G401.6 (cell line): Measurements from ENCODE around the gene TNRC6B.
"Not testable (repeated sequence)": the region's sequence is repeated elsewhere in the genome, so short reads cannot be mapped to it uniquely, and the experiment has no call there.

Experiments used
- FAIRE-seq: peaks from 2 replicates; lab custom pipeline; 2012; peaks lifted over from hg19 to GRCh38; lab: Jason Lieb, UNC

Gene TNRC6B

GRCh38 chr22:40216041-40216756 lies 38.5 kb downstream of the TNRC6B start:
- no peak for FAIRE-seq

GRCh38 chr22:40218152-40218551 lies 40.4 kb downstream of the TNRC6B start:
- no peak for FAIRE-seq

DNA sequence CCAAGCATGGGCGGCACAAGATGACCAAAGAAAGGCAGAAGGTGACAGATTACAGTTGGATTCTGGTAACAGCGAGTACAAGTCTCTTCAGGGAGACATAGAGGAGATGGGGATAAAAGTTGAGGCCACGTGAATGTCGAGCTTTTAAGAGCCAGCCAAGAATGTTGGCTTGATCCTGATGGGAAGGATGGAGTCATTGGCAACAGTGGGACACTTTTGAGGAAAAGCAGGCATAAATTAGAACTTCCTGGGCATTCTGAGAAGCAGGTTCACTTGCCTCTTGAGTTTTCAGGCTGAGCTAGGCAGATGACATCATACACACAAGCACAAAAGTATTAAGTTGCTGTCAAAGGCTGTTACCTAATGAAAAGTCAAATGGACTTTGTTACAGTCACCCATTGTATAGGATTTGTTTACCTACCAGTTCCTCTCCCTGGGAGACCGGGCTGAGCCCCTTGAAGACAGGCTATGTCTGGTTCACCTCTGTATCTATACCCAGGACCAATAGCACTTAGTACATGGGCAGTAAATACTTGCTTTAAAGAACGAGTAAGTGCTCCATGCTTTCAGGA lies 41.1 kb downstream of the TNRC6B start:
- no peak for FAIRE-seq

- FAIRE-seq = no peak
Measured at GRCh38 chr22:40220316-40221054, 42.8 kb downstream of the TNRC6B start.

- no peak for FAIRE-seq
Measured at GRCh38 chr22:40221055-40221414, 43.3 kb downstream of the TNRC6B start.

DNA sequence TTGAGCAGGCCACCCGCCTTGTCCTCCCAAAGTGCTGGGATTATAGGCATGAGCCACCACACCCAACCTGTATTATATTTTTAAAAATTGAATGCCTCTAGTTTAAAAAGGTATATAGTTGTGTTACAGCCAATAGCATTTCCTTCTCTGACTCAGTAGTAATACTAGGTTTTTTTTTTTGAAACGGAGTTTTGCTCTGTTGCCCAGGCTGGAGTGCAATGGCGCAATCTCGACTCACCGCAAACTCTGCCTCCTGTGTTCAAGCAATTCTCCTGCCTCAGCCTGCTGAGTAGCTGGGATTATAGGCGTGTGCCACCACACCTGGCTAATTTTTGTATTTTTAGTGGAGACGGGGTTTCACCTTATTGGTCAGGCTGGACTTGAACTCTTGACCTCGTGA lies 45.3 kb downstream of the TNRC6B start:
- FAIRE-seq = not testable (repeated sequence)

DNA sequence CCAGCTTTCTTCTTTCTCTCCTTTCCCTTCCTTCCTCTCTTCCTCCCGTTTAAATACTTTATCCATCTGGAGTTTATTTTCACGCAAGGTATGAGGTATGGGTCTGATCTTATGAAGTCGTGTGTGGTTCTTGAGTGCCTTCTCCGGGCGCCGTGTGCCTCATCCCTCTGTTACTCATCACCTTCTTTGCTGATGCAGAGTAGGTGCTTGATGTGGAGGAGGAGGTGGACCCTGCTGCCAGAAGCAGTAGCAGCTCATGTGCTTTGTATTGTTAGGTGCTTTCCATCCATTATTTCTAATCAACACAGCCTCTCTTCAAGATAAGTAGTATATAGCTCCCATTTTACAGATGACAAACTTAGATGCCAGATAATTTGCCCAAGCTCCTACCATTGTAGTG lies 47.0 kb downstream of the TNRC6B start:
- FAIRE-seq = no peak

- FAIRE-seq = no peak
Measured at GRCh38 chr22:40226620-40227019, 48.9 kb downstream of the TNRC6B start.

DNA sequence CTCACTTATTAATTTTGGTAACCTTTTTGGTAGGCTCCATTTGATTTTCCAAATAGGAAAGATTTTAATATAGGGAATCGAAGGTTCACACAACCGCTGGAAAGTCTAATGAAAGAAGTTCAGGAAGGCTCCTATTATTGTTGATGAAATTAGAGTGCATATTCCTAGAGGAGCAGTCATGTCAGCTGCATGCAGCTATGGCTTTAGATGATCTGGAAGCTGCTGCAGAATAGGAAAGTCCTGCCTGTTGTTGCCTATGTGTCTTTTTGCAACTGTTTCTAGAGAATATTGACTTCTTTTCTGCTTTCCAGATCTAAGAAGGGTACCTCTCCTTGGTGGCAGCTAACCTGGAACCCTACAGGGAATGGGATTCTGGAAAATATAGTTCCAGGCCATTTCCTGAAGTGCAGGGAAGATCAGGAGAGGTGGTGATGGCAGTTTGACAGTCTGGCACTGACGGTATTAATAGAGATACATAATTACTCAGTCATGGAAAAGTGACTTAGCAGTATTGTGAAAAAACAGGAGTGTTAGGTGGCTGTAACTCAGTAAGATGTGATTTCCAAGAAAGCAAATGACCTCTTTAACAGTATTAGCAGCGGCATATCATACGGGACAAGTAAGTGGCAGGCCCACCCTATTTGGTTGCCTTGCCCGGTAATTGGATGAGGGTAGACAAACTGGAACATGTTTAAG lies 54.0 kb downstream of the TNRC6B start:
- FAIRE-seq = no peak

GRCh38 chr22:40232624-40233023 lies 54.9 kb downstream of the TNRC6B start:
- no peak for FAIRE-seq

- no peak for FAIRE-seq
Measured at GRCh38 chr22:40233886-40234285, 56.2 kb downstream of the TNRC6B start.

DNA sequence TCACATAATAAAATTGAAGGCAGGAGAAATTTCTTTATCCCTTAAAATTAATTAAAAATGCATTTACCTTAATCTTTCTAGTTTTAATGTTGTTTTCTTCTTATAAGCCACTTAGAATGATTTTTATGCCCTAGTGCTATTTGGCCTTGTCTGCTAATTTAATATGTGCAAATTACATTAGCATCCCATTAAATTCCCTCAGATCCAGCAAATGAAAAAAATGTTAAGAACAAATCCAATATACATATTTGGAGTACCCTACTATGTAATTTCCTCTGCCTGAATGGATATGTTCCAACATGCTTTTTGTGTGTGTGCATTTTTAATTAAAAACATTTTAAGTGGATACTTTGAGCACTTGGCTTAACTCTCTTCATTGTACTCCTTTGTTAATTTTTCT lies 56.9 kb downstream of the TNRC6B start:
- no peak for FAIRE-seq

- no peak for FAIRE-seq
Measured at GRCh38 chr22:40235308-40235707, 57.6 kb downstream of the TNRC6B start.

GRCh38 chr22:40236131-40236665 lies 58.5 kb downstream of the TNRC6B start:
- FAIRE-seq = no peak

DNA sequence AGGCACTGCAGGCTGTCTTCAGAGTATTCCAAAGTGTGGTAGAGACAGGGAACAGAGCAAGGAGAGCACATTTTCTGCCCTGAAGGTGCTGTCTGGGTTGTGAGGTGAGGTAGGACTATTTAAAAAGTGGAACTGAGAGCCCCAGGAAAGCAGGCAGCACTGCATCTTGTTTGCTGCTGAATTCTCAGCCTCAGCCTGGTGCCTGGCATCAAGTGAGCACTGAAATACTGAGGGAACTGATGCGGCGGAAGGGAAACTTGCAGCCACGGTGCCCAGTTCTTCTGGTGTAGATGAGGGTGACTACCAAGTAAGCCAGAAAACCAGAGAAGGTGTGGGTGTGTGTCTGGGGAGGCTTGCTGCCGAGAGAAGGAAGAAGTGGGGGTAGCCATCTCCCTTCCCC lies 59.5 kb downstream of the TNRC6B start:
- FAIRE-seq = no peak

GRCh38 chr22:40237788-40238424 lies 60.2 kb downstream of the TNRC6B start:
- FAIRE-seq = no peak

GRCh38 chr22:40238425-40239344 lies 61.0 kb downstream of the TNRC6B start:
- no peak for FAIRE-seq

DNA sequence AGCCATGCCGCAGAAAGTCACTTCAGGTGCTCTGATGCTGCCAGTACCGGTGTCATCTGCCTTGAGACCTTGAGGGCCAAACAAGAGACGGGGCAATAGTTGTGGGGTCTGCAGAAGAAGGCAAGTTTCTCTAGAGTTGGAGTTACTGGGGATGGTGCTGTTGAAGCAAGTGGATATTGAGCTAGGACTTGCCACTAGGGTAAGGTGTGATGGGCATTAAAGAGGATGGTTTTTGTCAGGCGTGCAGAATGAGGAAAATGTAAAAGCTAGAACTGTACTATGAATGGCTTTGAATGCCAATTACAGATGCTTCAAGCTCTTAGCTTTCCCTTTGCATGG lies 61.6 kb downstream of the TNRC6B start:
- FAIRE-seq = no peak

GRCh38 chr22:40240160-40240559 lies 62.4 kb downstream of the TNRC6B start:
- FAIRE-seq = no peak

DNA sequence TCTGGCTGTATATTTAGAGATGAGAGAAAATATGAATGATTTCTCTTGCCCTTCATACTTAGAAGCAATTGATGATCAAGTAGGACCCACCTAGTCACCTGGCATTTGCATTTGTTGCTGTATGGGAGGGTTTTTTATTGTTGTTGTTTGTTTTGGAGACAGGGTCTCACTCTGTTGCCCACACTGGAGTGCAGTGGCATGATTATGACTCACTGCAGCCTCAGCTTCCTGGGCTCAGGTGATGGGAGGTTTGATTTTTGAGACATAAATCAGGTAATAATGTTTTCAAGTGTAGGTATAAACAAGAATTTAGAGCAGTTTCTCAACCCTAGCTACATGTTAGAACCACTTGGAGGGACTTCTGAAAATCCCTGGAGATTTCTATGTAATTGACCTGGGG lies 63.0 kb downstream of the TNRC6B start:
- FAIRE-seq = no peak

DNA sequence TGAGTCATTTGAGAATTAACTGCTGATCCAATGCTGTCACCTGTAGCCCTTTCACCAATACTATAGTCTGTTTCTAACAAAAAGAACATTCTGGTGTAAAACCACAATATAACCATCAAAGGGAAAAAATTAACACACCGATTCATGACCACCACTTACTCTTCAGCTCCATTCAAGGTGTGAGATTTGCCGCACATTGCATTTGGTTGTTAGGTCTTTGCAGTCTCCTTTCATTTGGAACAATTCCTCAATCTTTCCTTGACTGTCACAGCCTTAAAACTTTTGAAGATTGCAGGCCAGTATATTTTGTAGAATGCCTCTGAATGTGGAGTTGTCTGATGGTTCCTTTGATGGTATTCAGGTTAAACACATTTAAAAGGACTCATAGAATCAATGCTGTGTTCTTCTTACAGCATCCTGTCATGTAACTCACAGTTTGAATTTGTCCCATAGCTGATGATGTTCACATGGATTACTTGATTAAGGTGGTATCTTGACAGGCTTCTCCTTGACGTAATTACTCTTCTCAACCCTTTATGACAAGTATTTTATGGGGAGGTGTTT lies 63.6 kb downstream of the TNRC6B start:
- no peak for FAIRE-seq
